Type B pancreatic cell (in vitro differentiated cells): ENCODE measurements around the gene PNRC1. TPM values are rescaled to one million over a fixed set of nuclear protein-coding genes. Genes with fewer than 3 reads are reported as not detected.

ENCODE experiments used
- DNase-seq: peaks from one replicate; pipeline ENCODE4 v3.0.0; 2021; ENCODE audit warnings: mixed read lengths; ENCODE audit not compliant: unreplicated experiment; ENCODE audit errors: extremely low spot score
- H3K27ac Mint-ChIP-seq: 2 replicates; pipeline ENCODE4 v1.8.0; 2021; ENCODE audit warnings: mild to moderate bottlenecking, mixed read lengths
- H3K27me3 Mint-ChIP-seq: 2 replicates; pipeline ENCODE4 v1.8.0; 2021; ENCODE audit warnings: mixed read lengths
- H3K36me3 Mint-ChIP-seq: 2 replicates; pipeline ENCODE4 v1.8.0; 2021; ENCODE audit warnings: mixed read lengths
- H3K4me1 Mint-ChIP-seq: one replicate; pipeline ENCODE4 v1.8.0; 2021; ENCODE audit warnings: mixed read lengths; ENCODE audit not compliant: unreplicated experiment
- H3K4me3 Mint-ChIP-seq: 2 replicates; pipeline ENCODE4 v1.8.0; 2021; ENCODE audit warnings: mild to moderate bottlenecking, mixed read lengths
- H3K9me3 Mint-ChIP-seq: 2 replicates; pipeline ENCODE4 v1.8.0; 2021; ENCODE audit warnings: mixed read lengths
- total RNA-seq: library from RNA; stranded (reverse); gene quantifications from 2 replicates; pipeline ENCODE4 v1.2.1, GENCODE V29; 2021; ENCODE audit warnings: low replicate concordance
- TF ChIP-seq, protein P1 (sequence below): fragments of 200-600 bp; sonication (generic); conservative IDR thresholded peaks from 2 replicates; pipeline ENCODE4 v1.5.0; 2021; ENCODE audit warnings: antibody characterized with exemption, mild to moderate bottlenecking

The PNRC1 gene
- total RNA-seq, 1 donor from 2014 or later: 140 TPM

DNA sequence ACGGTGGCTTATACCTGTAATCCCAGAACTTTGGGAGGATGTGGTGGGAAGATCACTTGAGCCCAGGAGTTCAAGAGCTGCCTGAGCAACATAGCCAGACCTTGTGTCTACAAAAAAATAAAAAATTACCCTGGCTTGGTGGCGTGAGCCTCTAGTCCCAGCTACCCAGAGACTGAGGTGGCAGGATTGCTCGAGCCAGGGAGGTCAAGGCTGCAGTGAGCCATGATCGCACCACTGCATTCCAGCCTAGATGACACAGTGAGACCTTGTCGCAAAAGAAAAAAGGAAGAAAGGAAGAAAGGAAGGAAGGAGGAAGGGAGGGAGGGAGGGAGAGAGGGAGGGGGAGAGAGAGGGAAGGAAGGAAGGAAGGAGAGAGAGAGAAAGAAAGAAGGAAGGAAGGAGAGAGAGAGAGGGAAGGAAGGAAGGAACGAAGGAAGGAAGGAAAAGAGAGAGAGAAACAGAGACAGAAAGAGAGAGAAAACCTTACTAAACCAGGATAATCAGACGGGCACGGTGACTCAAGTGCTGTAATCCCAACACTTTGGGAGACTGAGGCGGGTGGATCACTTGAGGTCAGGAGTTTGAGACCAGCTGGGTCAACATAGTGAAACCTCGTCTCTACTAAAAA is 10.9 kb upstream of the PNRC1 start:
- TF ChIP-seq, protein P1, sequence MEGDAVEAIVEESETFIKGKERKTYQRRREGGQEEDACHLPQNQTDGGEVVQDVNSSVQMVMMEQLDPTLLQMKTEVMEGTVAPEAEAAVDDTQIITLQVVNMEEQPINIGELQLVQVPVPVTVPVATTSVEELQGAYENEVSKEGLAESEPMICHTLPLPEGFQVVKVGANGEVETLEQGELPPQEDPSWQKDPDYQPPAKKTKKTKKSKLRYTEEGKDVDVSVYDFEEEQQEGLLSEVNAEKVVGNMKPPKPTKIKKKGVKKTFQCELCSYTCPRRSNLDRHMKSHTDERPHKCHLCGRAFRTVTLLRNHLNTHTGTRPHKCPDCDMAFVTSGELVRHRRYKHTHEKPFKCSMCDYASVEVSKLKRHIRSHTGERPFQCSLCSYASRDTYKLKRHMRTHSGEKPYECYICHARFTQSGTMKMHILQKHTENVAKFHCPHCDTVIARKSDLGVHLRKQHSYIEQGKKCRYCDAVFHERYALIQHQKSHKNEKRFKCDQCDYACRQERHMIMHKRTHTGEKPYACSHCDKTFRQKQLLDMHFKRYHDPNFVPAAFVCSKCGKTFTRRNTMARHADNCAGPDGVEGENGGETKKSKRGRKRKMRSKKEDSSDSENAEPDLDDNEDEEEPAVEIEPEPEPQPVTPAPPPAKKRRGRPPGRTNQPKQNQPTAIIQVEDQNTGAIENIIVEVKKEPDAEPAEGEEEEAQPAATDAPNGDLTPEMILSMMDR: no peak
- Mint-ChIP-seq H3K4me1 (peaks cover 7% of the 10 kb centered on the region), H3K9me3 (no peaks in the 10 kb centered on the region), H3K27me3 (no peaks in the 10 kb centered on the region), H3K27ac (no peak overlapping the region), H3K4me3 (no peak overlapping the region), H3K36me3 (no peaks in the 10 kb centered on the region)
- no peak for DNase-seq

GRCh38 chr6:89071036-89071435 is 9.5 kb upstream of the PNRC1 start:
- Mint-ChIP-seq H3K27me3 (no peaks in the 10 kb centered on the region), H3K9me3 (no peaks in the 10 kb centered on the region), H3K36me3 (no peaks in the 10 kb centered on the region), H3K4me3 (no peak overlapping the region), H3K4me1 (peaks cover 7% of the 10 kb centered on the region), H3K27ac (no peak overlapping the region)
- no peak for DNase-seq
- TF ChIP-seq, protein P1: no peak

GRCh38 chr6:89073014-89073620 is 7.4 kb upstream of the PNRC1 start:
- H3K4me1 Mint-ChIP-seq: no peaks in the 10 kb centered on the region
- no peak overlapping the region for H3K4me3 Mint-ChIP-seq
- H3K27ac Mint-ChIP-seq: no peak overlapping the region
- H3K36me3 Mint-ChIP-seq: no peaks in the 10 kb centered on the region
- no peak for DNase-seq
- no peaks in the 10 kb centered on the region for H3K27me3 Mint-ChIP-seq
- TF ChIP-seq, protein P1: no peak
- H3K9me3 Mint-ChIP-seq: no peaks in the 10 kb centered on the region

GRCh38 chr6:89073840-89074239 is 6.7 kb upstream of the PNRC1 start:
- no peaks in the 10 kb centered on the region for H3K4me1 Mint-ChIP-seq
- H3K36me3 Mint-ChIP-seq: no peaks in the 10 kb centered on the region
- no peak overlapping the region for H3K27ac Mint-ChIP-seq
- H3K4me3 Mint-ChIP-seq: no peak overlapping the region
- DNase-seq: no peak
- TF ChIP-seq, protein P1: no peak
- no peaks in the 10 kb centered on the region for H3K9me3 Mint-ChIP-seq
- H3K27me3 Mint-ChIP-seq: no peaks in the 10 kb centered on the region

DNA sequence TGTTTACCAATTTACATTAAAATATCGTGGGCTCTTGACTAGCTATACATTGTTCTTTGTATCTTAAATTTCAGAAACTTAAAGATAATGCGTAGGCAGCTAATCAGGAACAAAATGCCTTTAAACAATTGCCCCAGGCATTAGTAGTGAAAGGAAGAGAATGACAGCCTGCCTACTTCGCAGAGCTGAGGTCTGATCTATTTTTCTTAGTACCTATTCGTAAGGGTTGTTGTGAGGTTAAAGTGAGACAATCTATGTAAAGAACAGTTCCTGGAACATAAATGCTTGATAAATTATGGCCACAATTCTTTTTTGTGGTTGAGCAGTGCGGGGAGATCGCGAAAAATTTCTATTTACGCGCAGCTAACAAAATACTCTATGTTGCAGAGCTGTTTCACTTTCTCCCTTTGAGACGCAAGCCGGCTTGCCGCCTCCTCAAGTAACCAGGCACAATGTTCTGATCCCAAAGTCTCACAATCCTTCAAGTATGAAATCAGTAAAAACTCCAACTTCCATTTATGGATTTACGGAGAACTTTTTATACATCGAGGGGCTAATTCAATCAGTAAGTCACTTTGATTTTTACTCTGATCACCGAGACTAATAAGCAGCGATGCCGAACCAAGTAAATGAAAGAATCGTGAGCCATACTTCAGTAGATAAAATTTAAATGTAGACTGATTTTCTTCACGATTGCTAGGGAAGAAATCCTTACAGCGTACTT is 878 bp upstream of the PNRC1 start:
- DNase-seq: no peak

More for the DNA sequence above, 878 bp upstream of the PNRC1 start:
- H3K36me3 Mint-ChIP-seq: peaks cover 19% of the 10 kb centered on the region
- peak overlapping the region; percentile 95 for H3K4me3 Mint-ChIP-seq
- peak overlapping the region; percentile 90 for H3K27ac Mint-ChIP-seq
- H3K9me3 Mint-ChIP-seq: no peaks in the 10 kb centered on the region
- TF ChIP-seq, protein P1: no peak
- no peaks in the 10 kb centered on the region for H3K27me3 Mint-ChIP-seq
- peaks cover 13% of the 10 kb centered on the region for H3K4me1 Mint-ChIP-seq
